Gastrocnemius medialis (tissue), 4 donors: ENCODE measurements around the gene APOBEC4. TPM values are rescaled to one million over a fixed set of nuclear protein-coding genes. Genes with fewer than 3 reads are reported as not detected.
"Not testable (repeated sequence)": the region's sequence is repeated elsewhere in the genome, so short reads cannot be mapped to it uniquely, and the experiment has no call there.

Experiments used
- ATAC-seq, 2 donors: fragments of 150-250 bp; one replicate each; pipeline ENCODE4 v1.9.1; 2016
- DNase-seq, 2 donors: peaks; one replicate each; pipeline ENCODE4 v3.0.0-alpha.2; 2019
- H3K27ac ChIP-seq, 4 donors: fragments of 200-600 bp; sonication (generic); 1 replicate in 1 of 4; 2 replicates in 3 of 4; pipeline ENCODE4 v1.5.1; 2016 to 2018; ENCODE audit warnings: mild to moderate bottlenecking in 2 of 4, moderate library complexity in 1 of 4
- H3K27me3 ChIP-seq, 3 donors: fragments of 200-600 bp; sonication (generic) in 2 of 3; 1 replicate in 1 of 3; 2 replicates in 2 of 3; pipeline versions ENCODE4 v1.5.1 to v1.6.0; 2016 to 2019; ENCODE audit warnings: mild to moderate bottlenecking in 1 of 3, moderate library complexity in 1 of 3
- H3K36me3 ChIP-seq, 2 donors: fragments of 200-600 bp; sonication (generic) in 1 of 2; one replicate each; pipeline ENCODE4 v1.5.1; 2017 to 2018
- H3K4me1 ChIP-seq, 2 donors: fragments of 200-600 bp; sonication (generic) in 1 of 2; one replicate each; pipeline ENCODE4 v1.5.1; 2016 to 2017; ENCODE audit warnings: mild to moderate bottlenecking in 2 of 2
- H3K4me3 ChIP-seq, 4 donors: fragments of 200-600 bp; sonication (generic) in 3 of 4; 1 replicate in 1 of 4; 2 replicates in 3 of 4; pipeline ENCODE4 v1.5.1; 2016 to 2019; ENCODE audit warnings: mild to moderate bottlenecking in 2 of 4
- H3K9me3 ChIP-seq, 3 donors: fragments of 200-600 bp; sonication (generic) in 2 of 3; 1 replicate in 1 of 3; 2 replicates in 2 of 3; pipeline ENCODE4 v1.5.1; 2016 to 2019
- CTCF ChIP-seq, 5 experiments: fragments of 450-650 bp in 3 of 5; fragments of 200-600 bp in 2 of 5; sonication (generic) in 2 of 5; IDR thresholded peaks in 4 of 5; conservative IDR thresholded peaks in 1 of 5; 1 replicate in 4 of 5; 2 replicates in 1 of 5; pipeline ENCODE4 v1.5.1; 2016 to 2019; ENCODE audit warnings: antibody characterized with exemption in 5 of 5, mild to moderate bottlenecking in 3 of 5, moderate library complexity in 3 of 5
- POLR2A ChIP-seq, 2 donors: fragments of 450-650 bp; IDR thresholded peaks; one replicate each; pipeline ENCODE4 v1.6.1; 2017; ENCODE audit warnings: antibody characterized with exemption in 2 of 2, mild to moderate bottlenecking in 2 of 2, moderate library complexity in 2 of 2
- in situ Hi-C, 4 donors: fragments of 200-750 bp; cut with MboI; loops; one replicate each; pipeline versions ENCODE4 v1.15.0 to v1.8.0; 2017; ENCODE audit warnings: low sequenced_read_pairs in 4 of 4
- intact Hi-C: fragments of 100-400 bp; cut with DNase I; formaldehyde crosslinking; loops from one replicate; pipeline ENCODE4 v1.15.1; 2023; ENCODE audit warnings: low total_unique reads
- total RNA-seq, 4 donors: library from RNA; depleted of rRNA; stranded (reverse); fragments of >200 nt; gene quantifications; one replicate each; pipeline versions ENCODE4 v1.1.0 to v1.2.3, GENCODE V29; 2016

Gene APOBEC4
- total RNA-seq, 4 donors from 2014 or later = not detected

GRCh38 chr1:183685112-183685713 is 32.1 kb upstream of the APOBEC4 start:
- TF ChIP-seq POLR2A (IDR thresholded peaks at IDR 0.05) (no peak), CTCF (IDR thresholded peaks at IDR 0.05 in 4 of 5, conservative IDR thresholded peaks at IDR 0.05 in 1 of 5) (peak; percentile 32 to 74 (median 55))
- no peak for DNase-seq
- H3K27me3 ChIP-seq = no peaks in the 10 kb centered on the region
- no peaks in the 10 kb centered on the region for H3K36me3 ChIP-seq
- H3K9me3 ChIP-seq = no peaks in the 10 kb centered on the region
- no peak overlapping the region for H3K27ac ChIP-seq
- H3K4me1 ChIP-seq = no peaks in the 10 kb centered on the region
- intact Hi-C loops = loop anchor here (2.0 kb wide), 1 partner anchor 30 kb away; no protein-coding TSS in a partner anchor
- in situ Hi-C loops = no loop called here
- H3K4me3 ChIP-seq = no peak overlapping the region
- ATAC-seq = peak in 1 of 2 donors; percentile 61

GRCh38 chr1:183679363-183679762 is 26.2 kb upstream of the APOBEC4 start:
- ATAC-seq, H3K4me3 ChIP-seq, H3K4me1 ChIP-seq, DNase-seq, H3K27me3 ChIP-seq, in situ Hi-C loops, H3K36me3 ChIP-seq, H3K27ac ChIP-seq, intact Hi-C loops, H3K9me3 ChIP-seq: not testable (repeated sequence)

GRCh38 chr1:183678819-183679218 is 25.7 kb upstream of the APOBEC4 start:
- intact Hi-C loops = no loop called here
- in situ Hi-C loops = no loop called here
- H3K4me1 ChIP-seq = no peaks in the 10 kb centered on the region
- no peaks in the 10 kb centered on the region for H3K36me3 ChIP-seq
- TF ChIP-seq CTCF (IDR thresholded peaks at IDR 0.05 in 4 of 5, conservative IDR thresholded peaks at IDR 0.05 in 1 of 5) (no peak), POLR2A (IDR thresholded peaks at IDR 0.05) (no peak)
- H3K4me3 ChIP-seq = no peak overlapping the region
- H3K9me3 ChIP-seq = no peaks in the 10 kb centered on the region
- no peaks in the 10 kb centered on the region for H3K27me3 ChIP-seq
- ATAC-seq = no peak
- H3K27ac ChIP-seq = no peak overlapping the region
- no peak for DNase-seq

GRCh38 chr1:183676586-183677189 is 23.6 kb upstream of the APOBEC4 start:
- in situ Hi-C loops (no loop called here), intact Hi-C loops (no loop called here)
- DNase-seq (no peak), ATAC-seq (no peak)
- no peaks in the 10 kb centered on the region for H3K27me3 ChIP-seq
- TF ChIP-seq CTCF (IDR thresholded peaks at IDR 0.05 in 4 of 5, conservative IDR thresholded peaks at IDR 0.05 in 1 of 5) (no peak), POLR2A (IDR thresholded peaks at IDR 0.05) (no peak)
- no peaks in the 10 kb centered on the region for H3K4me1 ChIP-seq
- no peaks in the 10 kb centered on the region for H3K9me3 ChIP-seq
- no peak overlapping the region for H3K27ac ChIP-seq
- no peaks in the 10 kb centered on the region for H3K36me3 ChIP-seq
- H3K4me3 ChIP-seq = no peak overlapping the region

- Histone ChIP-seq H3K4me3 (no peak overlapping the region), H3K9me3 (no peaks in the 10 kb centered on the region), H3K4me1 (no peaks in the 10 kb centered on the region), H3K36me3 (no peaks in the 10 kb centered on the region), H3K27ac (no peak overlapping the region), H3K27me3 (no peaks in the 10 kb centered on the region)
- intact Hi-C loops = no loop called here
- DNase-seq (no peak), ATAC-seq (no peak)
- TF ChIP-seq CTCF (IDR thresholded peaks at IDR 0.05 in 4 of 5, conservative IDR thresholded peaks at IDR 0.05 in 1 of 5) (no peak), POLR2A (IDR thresholded peaks at IDR 0.05) (no peak)
- in situ Hi-C loops = no loop called here
Measured at GRCh38 chr1:183675883-183676585, 22.9 kb upstream of the APOBEC4 start.
